ENCODE results near the gene KDM4C.

The KDM4C gene

GRCh38 chr9:6864102-6864501 lies 106.3 kb downstream of the KDM4C start:
- DNase-seq = no peak

GRCh38 chr9:6869081-6869948 lies 111.5 kb downstream of the KDM4C start:
- DNase-seq = no peak

- DNase-seq = no peak
These were observed 112.4 kb downstream of the KDM4C start for GRCh38 chr9:6870149-6870548.

- peak in 1 of 51 donors; percentile 3 for DNase-seq
These were observed 113.1 kb downstream of the KDM4C start for GRCh38 chr9:6870650-6871477.

GRCh38 chr9:6873857-6874256 lies 116.1 kb downstream of the KDM4C start:
- DNase-seq = peak in 4 of 51 donors; percentile 3 to 48 (median 16)

- no peak for DNase-seq
These were observed 118.6 kb downstream of the KDM4C start for GRCh38 chr9:6876195-6876894.

- DNase-seq = no peak
These were observed 119.9 kb downstream of the KDM4C start for GRCh38 chr9:6877671-6878161.

- no peak for DNase-seq
These were observed 122.9 kb downstream of the KDM4C start for GRCh38 chr9:6880626-6881025.

GRCh38 chr9:6884101-6884500 lies 126.3 kb downstream of the KDM4C start:
- DNase-seq = no peak

GRCh38 chr9:6884990-6885389 lies 127.2 kb downstream of the KDM4C start:
- no peak for DNase-seq

GRCh38 chr9:6887051-6887450 lies 129.3 kb downstream of the KDM4C start:
- DNase-seq = no peak

- DNase-seq = no peak
These were observed 132.1 kb downstream of the KDM4C start for GRCh38 chr9:6889868-6890267.

GRCh38 chr9:6893350-6894131 lies 135.8 kb downstream of the KDM4C start:
- DNase-seq = no peak

- DNase-seq = no peak
These were observed 136.4 kb downstream of the KDM4C start for GRCh38 chr9:6894135-6894534.

- no peak for DNase-seq
These were observed 138.0 kb downstream of the KDM4C start for GRCh38 chr9:6895754-6896153.

- DNase-seq = no peak
These were observed 138.8 kb downstream of the KDM4C start for GRCh38 chr9:6896562-6896961.

GRCh38 chr9:6897207-6897822 lies 139.5 kb downstream of the KDM4C start:
- no peak for DNase-seq

GRCh38 chr9:6897898-6898302 lies 140.1 kb downstream of the KDM4C start:
- DNase-seq = no peak

- no peak for DNase-seq
These were observed 141.5 kb downstream of the KDM4C start for GRCh38 chr9:6899274-6899673.

GRCh38 chr9:6900440-6900883 lies 142.7 kb downstream of the KDM4C start:
- DNase-seq = no peak
